Thyroid gland (tissue), 4 donors: ENCODE measurements around the gene FSTL3. TPM values are rescaled to one million over a fixed set of nuclear protein-coding genes. Genes with fewer than 3 reads are reported as not detected.

Experiments
- DNase-seq, 2 donors: peaks; one replicate each; pipeline ENCODE4 v3.0.0-alpha.2; 2019
- H3K27ac ChIP-seq, 3 donors: fragments of 200-600 bp; sonication (generic); 1 replicate in 2 of 3; 2 replicates in 1 of 3; pipeline ENCODE4 v1.5.1; 2016 to 2019; ENCODE audit warnings: mild to moderate bottlenecking in 1 of 3, moderate library complexity in 1 of 3
- H3K27me3 ChIP-seq: fragments of 200-600 bp; sonication (generic); one replicate; pipeline ENCODE4 v1.5.1; 2019
- H3K36me3 ChIP-seq, 2 donors: fragments of 200-600 bp; sonication (generic); one replicate each; pipeline ENCODE4 v1.5.1; 2016 to 2019
- H3K4me1 ChIP-seq, 2 donors: fragments of 200-600 bp; sonication (generic); one replicate each; pipeline ENCODE4 v1.5.1; 2017 to 2019
- H3K4me3 ChIP-seq, 3 donors: fragments of 200-600 bp; sonication (generic); replicated peaks in 1 of 3; 1 replicate in 2 of 3; 2 replicates in 1 of 3; pipeline ENCODE4 v1.5.1; 2016; ENCODE audit warnings: mild to moderate bottlenecking in 1 of 3
- H3K9me3 ChIP-seq: fragments of 200-600 bp; sonication (generic); one replicate; pipeline ENCODE4 v1.5.1; 2017
- CTCF ChIP-seq, 6 experiments: fragments of 200-600 bp in 3 of 6; fragments of 450-650 bp in 3 of 6; sonication (generic) in 3 of 6; IDR thresholded peaks; one replicate each; pipeline ENCODE4 v1.5.1; 2016 to 2019; ENCODE audit warnings: antibody characterized with exemption in 6 of 6, mild to moderate bottlenecking in 2 of 6, inconsistent platforms in 1 of 6, moderate library complexity in 1 of 6
- POLR2A ChIP-seq, 2 donors: fragments of 450-650 bp; IDR thresholded peaks; one replicate each; pipeline ENCODE4 v1.6.1; 2017; ENCODE audit warnings: antibody characterized with exemption in 2 of 2, mild to moderate bottlenecking in 2 of 2, moderate library complexity in 1 of 2
- WGBS, 2 donors: methylation state at CpG; one replicate each; pipeline ENCODE4 v1.1.5; 2017; 5-methylcytosine and 5-hydroxymethylcytosine counted together
- intact Hi-C: fragments of 100-400 bp; cut with DNase I; formaldehyde crosslinking; loops from one replicate; pipeline ENCODE4 v1.15.1; 2023
- total RNA-seq, 4 donors: library from RNA; depleted of rRNA; stranded (reverse); fragments of >200 nt; gene quantifications; one replicate each; pipeline ENCODE4 v1.2.3, GENCODE V29; 2016

FSTL3 gene
- total RNA-seq, 4 donors from 2014 or later = 16.2 to 73.4 (median 62.9) TPM

GRCh38 chr19:718251-718951 lies 42.2 kb downstream of the FSTL3 start:
- intact Hi-C loops = no loop called here
- H3K36me3 ChIP-seq = no peaks in the 10 kb centered on the region
- TF ChIP-seq POLR2A (IDR thresholded peaks at IDR 0.05) (no peak), CTCF (IDR thresholded peaks at IDR 0.05) (no peak)
- no peaks in the 10 kb centered on the region for H3K9me3 ChIP-seq
- no peaks in the 10 kb centered on the region for H3K27me3 ChIP-seq
- H3K27ac ChIP-seq = peak overlapping the region in 2 of 3 donors; percentile 47 to 58
- WGBS, 2 donors = 54 to 57% methylated on average over 15 to 22 of the region's 23 CpGs
- DNase-seq = no peak
- peaks cover 4 to 30% of the 10 kb centered on the region in 2 donors for H3K4me1 ChIP-seq
- H3K4me3 ChIP-seq = no peak overlapping the region

GRCh38 chr19:718991-719512 lies 42.9 kb downstream of the FSTL3 start:
- Histone ChIP-seq H3K36me3 (no peaks in the 10 kb centered on the region), H3K27ac (peak overlapping the region in 2 of 3 donors; percentile 47 to 58), H3K27me3 (no peaks in the 10 kb centered on the region), H3K4me1 (peaks cover 4 to 30% of the 10 kb centered on the region in 2 donors), H3K4me3 (peak overlapping the region in 1 of 3 donors; percentile 6), H3K9me3 (no peaks in the 10 kb centered on the region)
- TF ChIP-seq CTCF (IDR thresholded peaks at IDR 0.05) (no peak), POLR2A (IDR thresholded peaks at IDR 0.05) (no peak)
- intact Hi-C loops = no loop called here
- 25 to 29% methylated on average over 2 to 4 of the region's 54 CpGs for whole genome bisulfite sequencing, 2 donors
- DNase-seq = peak in 1 of 2 donors; percentile 21

GRCh38 chr19:719636-720344 lies 43.6 kb downstream of the FSTL3 start:
- peaks cover 4 to 30% of the 10 kb centered on the region in 2 donors for H3K4me1 ChIP-seq
- intact Hi-C loops = no loop called here
- H3K27ac ChIP-seq = peak overlapping the region in 1 of 3 donors; percentile 58
- H3K9me3 ChIP-seq = no peaks in the 10 kb centered on the region
- peak overlapping the region in 1 of 3 donors; percentile 6 for H3K4me3 ChIP-seq
- no peak for DNase-seq
- TF ChIP-seq POLR2A (IDR thresholded peaks at IDR 0.05) (no peak), CTCF (IDR thresholded peaks at IDR 0.05) (no peak)
- H3K36me3 ChIP-seq = no peaks in the 10 kb centered on the region
- no peaks in the 10 kb centered on the region for H3K27me3 ChIP-seq
- WGBS, 2 donors = 33 to 43% methylated on average over 3 to 23 of the region's 79 CpGs

- peaks cover 4 to 30% of the 10 kb centered on the region in 2 donors for H3K4me1 ChIP-seq
- H3K27me3 ChIP-seq = no peaks in the 10 kb centered on the region
- TF ChIP-seq POLR2A (IDR thresholded peaks at IDR 0.05) = no peak
- TF ChIP-seq CTCF (IDR thresholded peaks at IDR 0.05) = no peak
- peak overlapping the region in 1 of 3 donors; percentile 58 for H3K27ac ChIP-seq
- H3K36me3 ChIP-seq = no peaks in the 10 kb centered on the region
- no peak overlapping the region for H3K4me3 ChIP-seq
- no peak for DNase-seq
- no peaks in the 10 kb centered on the region for H3K9me3 ChIP-seq
- intact Hi-C loops = no loop called here
- 35 to 80% methylated on average over 1 to 12 of the region's 58 CpGs for WGBS, 2 donors
Observed at GRCh38 chr19:720345-721160, 44.4 kb downstream of the FSTL3 start.
